NCI-H446 treated with DMSO at 0.1 percent for 48 hours (cell line): ENCODE measurements around the gene DENND1B.
"Not testable (repeated sequence)": the region's sequence is repeated elsewhere in the genome, so short reads cannot be mapped to it uniquely, and the experiment has no call there.

Source experiments
- DNase-seq: peaks from one replicate; lab custom pipeline; 2025; lab: John Stamatoyannopoulos, UW

DENND1B gene

DNA sequence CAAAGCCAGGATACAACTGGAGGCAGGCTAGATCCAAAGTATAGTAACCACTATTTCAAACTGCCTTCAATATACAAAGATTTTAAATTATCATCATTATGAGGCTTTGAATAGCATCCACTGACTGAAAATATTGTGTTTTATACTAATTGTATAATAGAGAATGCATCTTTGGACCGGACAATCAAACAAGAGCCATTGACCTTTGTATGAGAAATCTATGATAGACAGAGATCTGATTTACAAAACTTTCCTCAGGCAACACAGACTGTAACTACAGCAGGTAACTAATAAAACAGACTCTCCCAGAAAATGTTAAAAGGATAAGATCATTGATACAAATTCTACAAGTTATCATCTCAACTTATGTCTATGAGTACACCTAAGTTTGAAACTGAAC lies 152.9 kb downstream of the DENND1B start:
- no peak for DNase-seq

DNA sequence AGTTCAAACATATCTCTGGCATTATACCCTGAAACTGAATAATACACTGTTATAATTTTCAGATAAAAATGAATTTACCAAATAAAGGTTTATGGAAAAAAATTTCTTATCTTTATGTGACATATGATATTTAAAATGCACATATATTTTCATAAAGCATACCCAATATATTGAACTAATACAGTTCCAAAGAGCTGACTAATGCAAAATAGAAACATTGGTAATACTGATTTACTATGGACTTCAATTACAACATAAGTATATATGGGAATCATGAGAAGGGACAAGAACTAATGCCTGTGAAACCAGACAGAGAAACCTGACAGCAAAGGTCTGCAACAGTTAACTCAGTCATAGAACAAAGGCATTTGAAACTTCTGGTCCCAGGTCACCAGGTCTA lies 153.5 kb downstream of the DENND1B start:
- DNase-seq, result no peak

DNA sequence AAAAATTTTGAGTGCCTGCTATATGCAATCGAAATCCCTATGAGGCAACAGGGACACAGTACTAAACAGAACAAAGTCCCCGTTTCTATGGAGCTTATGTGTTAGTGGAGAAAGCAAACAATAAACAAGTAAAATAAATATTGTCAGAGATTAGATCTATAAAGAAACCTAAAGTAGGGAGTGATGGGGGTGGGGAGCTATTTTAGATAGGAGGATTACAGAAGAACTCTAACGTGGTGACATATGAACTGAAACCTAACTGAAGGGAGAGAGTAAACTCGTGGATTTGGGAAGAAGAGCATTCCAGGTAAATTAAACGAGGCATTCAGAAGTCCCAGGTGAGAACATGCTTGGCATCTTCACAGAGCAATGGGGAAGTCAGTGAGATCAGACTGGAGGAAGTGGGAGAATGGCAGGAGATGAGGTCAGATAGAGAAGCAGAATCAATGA lies 154.5 kb downstream of the DENND1B start:
- no peak for DNase-seq

DNA sequence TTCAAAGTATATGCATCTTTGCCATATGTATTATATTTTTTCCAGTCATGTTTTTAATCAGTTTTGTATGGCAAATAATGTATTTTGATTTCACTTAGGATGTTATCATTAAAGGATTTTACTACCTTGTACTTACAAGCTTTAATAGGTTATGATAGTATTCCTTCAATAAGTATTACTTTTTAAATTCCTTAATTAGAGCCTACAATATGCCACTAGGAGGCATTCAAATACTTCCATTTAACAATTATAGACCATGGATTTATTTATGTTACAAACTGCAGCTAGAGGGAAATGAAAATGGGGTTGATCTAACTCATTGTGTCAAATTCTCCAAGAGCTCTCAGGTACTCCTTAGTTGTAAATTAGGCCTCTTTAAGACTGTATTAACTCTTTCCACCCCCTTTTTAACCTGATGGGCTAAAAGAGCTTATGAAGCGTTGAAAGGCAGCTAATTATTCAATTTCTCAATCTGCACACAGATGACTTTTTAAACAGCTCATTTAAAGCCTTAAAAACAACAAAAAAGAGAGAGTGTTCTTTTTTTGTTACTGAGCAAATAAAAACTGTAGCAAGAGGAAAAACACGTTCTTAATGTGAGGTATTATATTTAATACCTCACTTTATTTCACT lies 156.2 kb downstream of the DENND1B start:
- DNase-seq, result peak; percentile 53

DNA sequence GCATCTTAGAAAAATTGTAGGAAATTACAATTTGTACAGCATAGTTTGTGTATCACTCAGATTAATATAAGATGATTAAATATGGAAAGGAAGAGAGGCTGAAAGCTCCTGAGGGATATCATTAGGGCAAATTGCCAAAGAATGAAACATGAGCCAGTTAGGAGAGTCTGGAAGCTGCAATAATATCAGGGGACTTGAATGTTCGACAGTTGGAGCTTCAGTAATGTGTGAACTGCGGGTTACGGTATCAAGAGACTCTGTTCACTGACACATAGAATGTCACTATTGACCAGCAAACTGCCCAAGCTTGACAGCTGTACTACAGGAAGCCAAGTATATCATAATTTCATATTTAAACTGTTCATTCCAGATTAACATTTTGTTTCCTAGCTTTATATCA lies 157.2 kb downstream of the DENND1B start:
- peak; percentile 46 for DNase-seq

DNA sequence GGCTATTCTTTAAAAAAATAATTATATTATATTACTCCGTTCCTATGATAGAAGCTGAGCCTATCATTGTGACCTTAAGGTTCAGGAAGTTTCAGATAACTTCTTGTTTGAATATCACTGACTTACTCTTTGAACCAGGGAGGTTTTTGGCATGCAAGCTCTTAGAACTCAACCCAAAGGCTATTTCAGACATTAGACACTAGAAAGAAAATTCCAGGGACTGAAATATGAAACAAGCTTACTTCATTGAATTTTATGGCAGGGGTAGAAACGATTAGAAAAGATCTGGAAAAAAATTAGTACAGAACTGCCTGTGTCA lies 159.6 kb downstream of the DENND1B start:
- DNase-seq, result no peak

DNA sequence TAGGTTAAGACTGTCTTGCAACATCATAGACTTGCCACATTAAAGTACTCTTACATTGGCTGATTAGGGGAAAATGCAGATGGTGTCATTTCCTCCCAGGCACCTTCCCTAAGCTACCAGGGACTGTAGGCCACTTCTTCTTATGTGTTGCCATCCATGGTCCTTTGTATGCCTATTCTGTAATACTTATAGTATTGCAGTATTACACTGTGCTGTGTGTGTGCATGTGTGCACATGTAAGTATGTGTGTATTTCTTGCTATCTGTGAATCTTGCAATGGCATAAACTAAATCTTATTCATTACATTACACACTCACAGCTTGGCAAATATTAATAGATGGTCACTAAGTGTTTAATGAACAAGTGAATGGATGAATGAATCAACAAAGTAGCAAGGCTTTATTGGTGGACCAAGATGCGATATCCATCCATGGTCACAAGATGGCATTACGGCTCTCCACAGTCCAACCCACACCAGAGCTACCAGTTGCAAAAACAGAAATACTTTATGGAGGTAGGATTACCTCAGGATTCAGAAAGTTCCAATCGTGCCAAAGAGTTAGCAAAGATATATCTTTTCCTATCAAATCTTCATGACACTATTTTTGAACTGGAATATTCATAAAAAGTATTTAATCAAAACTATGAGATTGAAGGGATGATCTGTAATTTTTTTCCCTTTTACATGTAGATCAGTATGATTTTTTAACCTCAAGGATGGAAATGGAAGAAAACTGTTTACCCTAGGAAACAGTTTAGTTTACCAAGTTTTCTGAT lies 160.2 kb downstream of the DENND1B start:
- DNase-seq, result peak; percentile 31

DNA sequence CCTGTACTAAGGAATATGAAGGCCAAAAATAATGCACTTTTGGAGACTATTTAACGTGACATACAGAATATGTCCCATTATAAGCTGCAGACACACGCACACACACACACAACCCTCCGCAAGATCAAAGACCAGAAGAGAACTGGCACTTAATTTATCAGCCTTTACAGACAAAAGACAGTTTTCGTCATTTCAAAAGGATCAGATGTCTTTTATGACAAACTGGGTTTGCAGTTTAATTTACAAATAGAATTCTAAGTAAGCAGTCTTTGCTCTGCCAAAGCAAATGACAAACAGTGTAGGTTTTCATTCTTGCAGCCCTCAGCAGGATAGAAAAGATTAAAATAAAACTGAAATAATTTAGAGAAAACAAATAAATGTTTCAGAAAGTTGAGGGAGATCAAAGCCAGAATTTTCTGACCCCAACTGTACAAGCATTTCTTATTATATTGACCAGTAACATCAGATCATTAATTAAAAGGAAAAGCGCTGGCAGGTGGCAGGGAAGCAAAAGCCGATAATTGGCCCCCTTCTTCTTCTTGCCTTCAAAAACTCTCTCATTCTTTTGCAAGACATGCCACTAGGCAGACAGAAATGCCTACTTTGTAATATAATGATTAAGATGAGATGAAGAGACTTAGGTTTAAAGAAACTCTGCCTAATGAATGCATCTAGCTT lies 169.0 kb downstream of the DENND1B start:
- no peak for DNase-seq

DNA sequence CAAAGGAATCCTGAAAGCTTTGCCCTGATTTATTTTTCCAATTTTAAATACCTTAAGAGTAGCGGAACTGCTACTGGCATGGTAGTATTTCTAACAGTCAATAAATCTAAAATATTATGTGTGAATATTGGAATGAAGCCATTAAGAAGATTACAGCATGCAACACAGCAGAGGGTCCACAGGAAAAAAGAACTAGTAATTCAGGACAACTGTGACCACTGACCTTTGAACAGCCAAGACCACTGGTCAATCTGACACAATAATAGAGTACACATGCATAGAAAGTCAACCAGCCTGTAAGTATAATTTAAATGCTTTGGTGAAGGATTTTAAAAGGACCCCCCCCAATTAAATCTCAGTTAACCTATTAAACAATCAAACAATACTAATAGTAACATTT lies 171.0 kb downstream of the DENND1B start:
- no peak for DNase-seq

DNA sequence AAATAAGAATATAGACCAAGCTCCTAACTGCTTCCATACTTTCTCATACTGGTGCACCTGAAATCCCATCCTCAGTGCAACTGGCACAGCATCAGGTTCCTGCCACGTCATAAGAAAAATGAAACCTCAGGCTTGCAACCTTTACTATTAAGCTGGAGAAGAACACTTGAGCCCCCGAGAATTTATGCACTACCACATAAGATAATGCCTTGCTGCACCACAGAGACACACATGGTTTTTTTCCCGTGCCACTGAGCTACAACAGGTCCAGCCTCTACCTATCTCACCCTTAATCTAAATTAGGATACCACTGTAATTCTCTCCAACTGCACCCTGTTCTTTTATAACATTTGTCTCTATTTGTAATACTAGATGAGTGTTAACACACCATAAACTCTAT lies 174.5 kb downstream of the DENND1B start:
- no peak for DNase-seq

DNA sequence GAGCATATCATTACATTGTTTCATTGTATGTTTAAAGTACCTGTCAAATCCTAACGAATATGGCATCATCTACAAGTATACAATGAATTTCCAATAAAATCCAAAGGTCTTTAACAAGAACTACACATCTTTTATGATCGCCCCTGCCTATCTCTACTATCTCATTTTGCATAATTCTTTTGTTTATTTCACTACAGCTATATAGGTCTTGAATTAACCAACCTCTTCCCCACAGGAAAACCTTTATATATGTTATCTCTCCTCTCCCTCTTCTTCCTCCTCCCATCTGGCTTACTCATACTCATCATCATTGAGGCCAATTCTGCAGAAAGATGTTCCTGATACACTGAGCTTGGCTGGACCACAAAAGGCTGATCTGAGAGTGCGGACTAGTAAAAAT lies 175.5 kb downstream of the DENND1B start:
- DNase-seq, result no peak

DNA sequence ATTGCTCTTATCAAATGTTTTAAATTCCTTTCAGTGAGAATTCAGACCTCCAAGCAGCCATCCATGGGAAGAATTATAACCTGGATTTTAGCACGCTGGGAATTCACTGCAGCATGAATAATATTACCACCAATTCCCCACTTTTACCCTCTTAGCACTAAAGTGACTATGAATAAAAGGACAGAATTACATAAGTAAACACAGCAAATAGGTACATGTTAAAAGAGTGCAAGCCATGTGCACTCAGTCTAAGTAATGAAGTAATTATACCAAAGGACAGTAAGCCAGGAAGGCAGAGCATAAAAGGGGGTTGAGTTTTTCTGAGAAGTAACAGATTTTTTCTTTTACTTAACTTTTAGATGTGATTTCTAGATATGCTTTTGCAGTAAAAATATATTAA lies 176.3 kb downstream of the DENND1B start:
- no peak for DNase-seq

DNA sequence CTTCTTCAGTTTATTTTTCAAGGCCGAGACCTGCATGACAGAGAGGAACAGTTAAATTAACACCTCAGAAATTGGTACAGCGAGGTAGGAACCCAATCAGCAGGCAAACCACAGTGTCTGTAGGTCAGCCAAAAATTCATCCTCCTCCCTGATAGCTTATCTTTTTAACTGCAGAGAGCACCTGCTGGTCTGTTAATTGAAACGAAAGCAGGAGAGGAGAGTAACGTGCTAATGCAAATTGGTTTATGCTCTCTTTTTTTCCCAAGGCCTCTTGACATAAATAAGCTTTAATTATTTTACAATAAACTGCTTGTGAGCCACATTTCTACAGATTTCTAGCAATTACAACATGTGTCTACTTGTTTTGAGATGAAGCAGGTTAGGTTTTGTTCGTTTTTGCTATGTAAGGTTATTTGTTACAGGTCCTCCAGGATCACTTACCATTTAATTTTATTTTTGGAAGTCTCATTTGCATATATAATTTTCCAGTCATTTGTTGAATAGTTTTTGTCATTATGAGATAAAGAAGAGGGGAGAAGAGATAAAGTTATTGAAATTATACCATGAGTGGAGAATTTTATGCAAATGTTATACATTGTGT lies 179.9 kb downstream of the DENND1B start:
- no peak for DNase-seq

DNA sequence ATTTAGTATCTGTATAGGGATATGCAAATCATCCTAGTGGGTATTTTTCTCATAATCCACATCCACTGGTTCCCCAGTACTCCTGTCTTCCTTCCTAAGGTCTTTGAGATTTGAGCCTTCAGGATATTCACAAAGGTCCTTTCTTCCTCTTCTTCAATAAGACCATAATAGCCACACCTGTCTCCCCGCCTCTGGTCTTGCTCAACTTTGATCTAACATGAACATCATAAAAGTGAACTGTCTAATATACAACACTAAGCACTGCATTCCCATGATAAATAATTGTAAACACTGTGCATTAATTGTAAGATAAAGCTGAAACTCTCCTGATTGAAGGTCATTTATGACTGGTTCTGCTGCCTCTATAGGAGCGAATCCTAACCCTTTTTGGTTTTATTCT lies 184.6 kb downstream of the DENND1B start:
- DNase-seq, result no peak

DNA sequence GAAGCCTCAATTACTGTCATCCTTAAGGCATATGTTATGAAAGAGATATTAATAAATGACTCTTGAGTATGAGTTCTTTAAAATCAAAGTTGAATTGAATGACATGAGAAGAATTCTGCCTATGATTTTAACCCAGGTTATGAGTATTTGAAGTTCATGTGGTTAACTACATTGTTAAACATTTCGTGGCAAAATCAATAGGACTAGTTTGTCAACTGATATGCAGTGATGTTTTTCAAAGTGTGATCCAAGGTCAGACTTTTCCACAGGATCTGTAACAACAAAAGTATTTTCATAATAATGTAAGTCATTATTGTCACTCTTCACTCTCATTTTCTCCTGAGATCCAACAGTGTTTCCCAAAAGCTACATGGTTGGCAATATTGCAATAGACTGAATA lies 189.5 kb downstream of the DENND1B start:
- no peak for DNase-seq

DNA sequence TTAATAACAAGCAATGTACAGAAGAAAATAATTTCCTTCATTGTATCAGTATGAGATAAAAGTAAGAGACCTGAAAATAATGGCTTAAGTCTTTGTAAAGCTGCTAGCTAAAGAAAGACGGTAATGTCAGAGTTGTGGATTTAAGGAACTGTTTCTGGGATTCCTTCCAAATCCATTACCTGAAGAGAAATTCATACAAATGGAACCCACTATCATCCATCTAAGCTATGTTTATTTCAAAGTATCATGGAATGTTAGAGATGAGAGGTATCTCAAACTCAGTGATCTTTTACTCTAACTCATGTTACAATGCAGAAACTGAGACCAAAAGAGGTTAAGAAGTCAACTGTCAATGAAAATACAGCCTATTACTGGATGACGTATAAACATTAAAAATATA lies 197.7 kb downstream of the DENND1B start:
- DNase-seq, result no peak

DNA sequence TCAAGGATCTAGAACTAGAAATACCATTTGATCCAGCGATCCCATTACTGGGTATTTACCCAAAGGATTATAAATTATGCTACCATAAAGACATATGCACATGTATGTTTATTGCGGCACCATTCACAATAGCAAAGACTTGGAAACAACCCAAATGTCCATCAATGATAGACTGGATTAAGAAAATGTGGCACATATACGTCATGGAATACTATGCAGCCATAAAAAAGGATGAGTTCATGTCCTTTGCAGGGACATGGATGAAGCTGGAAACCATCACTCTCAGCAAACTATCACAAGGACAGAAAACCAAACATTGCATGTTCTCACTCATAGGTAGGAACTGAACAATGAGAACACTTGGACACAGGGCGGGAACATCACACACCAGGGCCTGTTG lies 199.7 kb downstream of the DENND1B start:
- DNase-seq, result not testable (repeated sequence)

DNA sequence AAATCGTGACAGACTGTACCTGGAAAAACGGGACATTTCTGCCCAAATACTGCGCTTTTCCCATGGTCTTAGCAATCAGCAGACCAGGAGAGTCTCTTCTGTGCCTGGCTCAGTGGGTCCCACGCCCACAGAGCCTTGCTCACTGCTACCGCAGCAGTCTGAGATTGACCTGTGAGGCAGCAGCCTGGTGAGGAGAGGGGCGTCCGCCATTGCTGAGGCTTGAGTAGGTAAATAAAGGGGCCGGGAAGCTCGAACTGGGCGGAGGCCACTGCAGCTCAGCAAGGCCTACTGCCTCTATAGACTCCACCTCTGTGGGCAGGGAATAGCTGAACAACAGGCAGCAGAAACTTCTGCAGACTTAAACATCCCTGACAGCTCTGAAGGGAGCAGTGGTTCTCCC lies 203.1 kb downstream of the DENND1B start:
- no peak for DNase-seq

DNA sequence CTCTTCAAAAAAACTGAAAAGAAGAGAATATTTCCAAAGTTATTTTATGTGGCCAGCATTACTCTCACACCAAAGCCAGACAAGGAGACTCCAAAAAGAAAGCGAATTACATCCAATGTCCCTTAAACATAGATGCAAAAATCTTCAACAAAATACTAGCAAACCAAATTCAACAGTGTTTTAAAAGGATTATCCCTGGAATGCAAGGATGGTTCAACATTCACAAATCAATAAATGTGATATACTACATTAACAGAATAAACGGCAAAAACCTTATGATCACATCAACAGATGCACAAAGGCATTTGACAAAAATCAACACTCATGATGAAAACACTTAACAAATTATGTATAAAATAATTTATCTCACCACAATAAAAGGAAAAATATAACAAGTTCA lies 207.8 kb downstream of the DENND1B start:
- no peak for DNase-seq

DNA sequence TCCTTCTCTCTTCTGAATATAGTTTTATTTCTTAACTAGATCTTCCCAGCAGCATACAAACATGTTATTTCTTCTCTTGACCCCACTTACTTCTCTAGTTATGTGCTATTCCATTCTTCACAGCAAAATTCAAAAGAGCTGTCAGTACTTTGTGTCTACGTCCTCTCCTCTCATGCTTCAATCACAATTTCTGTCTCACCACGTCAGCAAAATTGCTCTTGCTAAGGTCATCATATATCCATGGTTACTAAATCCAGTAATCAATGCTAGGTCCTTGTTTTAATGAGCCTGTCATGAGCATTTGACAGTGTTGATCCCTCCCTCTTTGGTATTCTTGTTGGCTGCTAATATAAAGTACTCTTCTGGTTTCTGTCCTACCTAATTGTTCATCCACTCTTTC lies 214.2 kb downstream of the DENND1B start:
- DNase-seq, result no peak

DNA sequence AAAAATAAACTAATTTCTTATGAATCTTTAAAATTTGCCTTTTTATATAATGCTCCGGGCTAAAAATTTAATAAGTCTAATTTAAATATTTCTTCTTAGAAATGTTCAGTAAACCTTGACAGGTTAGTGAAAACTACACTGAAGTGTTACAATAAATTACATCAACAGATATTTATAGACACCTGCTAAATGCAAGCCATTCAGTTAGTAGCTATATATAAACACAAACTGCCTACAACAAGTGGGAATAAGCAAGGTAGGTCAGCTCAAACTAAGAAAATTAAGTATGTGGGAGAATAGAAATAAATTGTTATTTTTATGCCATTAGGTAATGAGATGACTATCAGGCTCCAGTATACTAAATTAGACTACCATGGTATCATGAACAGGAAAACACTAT lies 215.6 kb downstream of the DENND1B start:
- DNase-seq, result no peak

DNA sequence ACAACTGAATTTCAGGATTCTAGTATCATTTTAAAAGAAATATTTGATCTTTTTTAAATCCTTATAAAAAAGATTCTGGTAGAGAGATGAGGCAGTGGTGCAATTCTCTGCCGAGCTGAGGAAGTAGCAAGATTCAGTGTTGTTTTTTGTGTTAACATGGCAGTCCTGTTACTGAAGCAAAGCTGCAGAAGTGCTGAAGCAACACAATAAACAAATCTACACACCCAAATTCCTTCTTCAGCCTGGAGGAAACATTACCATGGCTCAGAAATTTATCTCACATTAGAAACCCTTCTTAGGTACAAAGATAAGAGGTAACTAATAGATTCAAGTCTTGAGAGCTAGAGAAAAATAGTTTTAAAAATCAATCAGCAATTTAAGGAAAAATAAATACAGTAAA lies 216.0 kb downstream of the DENND1B start:
- no peak for DNase-seq

DNA sequence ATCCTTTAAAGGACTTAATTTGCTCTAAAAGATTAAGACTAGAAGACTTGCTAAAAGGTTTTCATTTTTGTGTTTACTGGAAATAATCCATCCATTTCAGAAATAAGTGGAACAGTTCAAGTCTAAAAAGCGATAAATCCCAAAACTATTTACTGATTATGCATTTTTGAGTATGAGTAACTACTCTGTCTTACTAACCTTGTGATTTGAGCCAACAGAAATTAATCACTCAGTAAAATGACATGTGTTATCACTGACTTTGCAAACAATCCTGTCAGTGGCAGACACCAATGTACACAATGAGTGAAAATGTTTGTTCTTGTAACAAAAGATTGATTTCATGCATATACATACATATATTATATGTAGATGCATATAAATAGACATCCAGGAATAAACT lies 218.0 kb downstream of the DENND1B start:
- peak; percentile 11 for DNase-seq
